PC-9 (cell line): ENCODE results near the gene ARL3. TPM values are rescaled to one million over a fixed set of nuclear protein-coding genes. Genes with fewer than 3 reads are reported as not detected.

Experiments
- BruUV-seq: library from RNA; stranded (reverse); fragments of 400-500 nt; replicated peaks from 2 replicates; lab custom pipeline; 2021; lab: Mats Ljungman, UMichigan
- CTCF ChIA-PET: fragments of 300-600 bp; sonication (Branson Sonifier 250); formaldehyde crosslinking; loops from one replicate; lab custom pipeline; 2022; ENCODE audit warnings: antibody characterized with exemption; lab: Charles Lee
- POLR2A ChIA-PET: fragments of 300-600 bp; sonication (Branson Sonifier 250); formaldehyde crosslinking; loops from one replicate; lab custom pipeline; 2022; ENCODE audit warnings: antibody characterized with exemption; ENCODE audit not compliant: unreplicated experiment; lab: Charles Lee
- DNase-seq, 2 experiments: peaks; one replicate each; pipeline versions ENCODE4 v3.0.0 to v3.0.0-alpha.2; 2015 to 2022; ENCODE audit warnings: mixed read lengths in 1 of 2
- H2AFZ ChIP-seq: fragments of 200-600 bp; sonication (generic); 2 replicates; pipeline ENCODE4 v1.8.1; 2017; ENCODE audit warnings: antibody characterized with exemption
- H3F3A ChIP-seq: fragments of 200-600 bp; sonication (generic); 2 replicates; pipeline ENCODE4 v1.8.1; 2017; ENCODE audit warnings: antibody characterized with exemption, mild to moderate bottlenecking, low read depth; ENCODE audit not compliant: insufficient read depth
- H3K27ac ChIP-seq: fragments of 200-600 bp; sonication (generic); 2 replicates; pipeline ENCODE4 v1.6.1; 2016; ENCODE audit warnings: mixed run types
- H3K27me3 ChIP-seq: fragments of 200-600 bp; sonication (generic); 2 replicates; pipeline ENCODE4 v1.6.1; 2016; ENCODE audit warnings: low read depth, mixed run types; ENCODE audit not compliant: insufficient read depth
- H3K36me3 ChIP-seq: fragments of 200-600 bp; sonication (generic); 2 replicates; pipeline ENCODE4 v1.6.1; 2016; ENCODE audit warnings: low read depth, mixed run types
- H3K4me1 ChIP-seq: fragments of 200-600 bp; sonication (generic); replicated peaks from 2 replicates; pipeline ENCODE4 v1.6.1; 2016; ENCODE audit warnings: mixed run types; ENCODE audit not compliant: insufficient read depth
- H3K4me2 ChIP-seq: fragments of 200-600 bp; sonication (generic); 2 replicates; pipeline ENCODE4 v1.6.1; 2017; ENCODE audit warnings: mixed run types
- H3K4me3 ChIP-seq: fragments of 200-600 bp; sonication (generic); 2 replicates; pipeline ENCODE4 v1.6.1; 2016; ENCODE audit warnings: mixed run types
- H3K79me2 ChIP-seq: fragments of 200-600 bp; sonication (generic); 2 replicates; pipeline ENCODE4 v1.6.1; 2017; ENCODE audit warnings: low read depth, mixed run types
- H3K9me2 ChIP-seq: fragments of 200-600 bp; sonication (generic); 2 replicates; pipeline ENCODE4 v1.8.1; 2017; ENCODE audit warnings: mild to moderate bottlenecking; ENCODE audit not compliant: insufficient read depth
- H3K9me3 ChIP-seq: fragments of 200-600 bp; sonication (generic); 2 replicates; pipeline ENCODE4 v1.8.1; 2016; ENCODE audit warnings: low read depth; ENCODE audit not compliant: insufficient read depth
- H4K20me1 ChIP-seq: fragments of 200-600 bp; sonication (generic); 2 replicates; pipeline ENCODE4 v1.8.1; 2017; ENCODE audit not compliant: insufficient read depth
- CTCF ChIP-seq: fragments of 200-600 bp; sonication (generic); conservative IDR thresholded peaks from 2 replicates; pipeline ENCODE4 v1.6.1; 2017; ENCODE audit warnings: mixed run types, antibody characterized with exemption, mild to moderate bottlenecking, moderate library complexity
- EZH2 ChIP-seq: fragments of 200-600 bp; sonication (generic); IDR thresholded peaks from 2 replicates; pipeline ENCODE4 v1.8.0; 2017; ENCODE audit warnings: antibody characterized with exemption, low read depth
- intact Hi-C: fragments of 100-400 bp; cut with micrococcal nuclease; formaldehyde crosslinking; loops from one replicate; pipeline ENCODE4 v1.10.0; 2022; ENCODE audit not compliant: unreplicated experiment
- total RNA-seq: library from RNA; stranded (reverse); gene quantifications from 2 replicates; pipeline ENCODE4 v1.2.3, GENCODE V29; 2021

The ARL3 gene
- total RNA-seq, 1 experiment from 2014 or later = 9.7 TPM

- TF ChIP-seq CTCF = no peak
- no peak for TF ChIP-seq EZH2
- Histone ChIP-seq H3K9me2 (no peaks in the 10 kb centered on the region), H2AFZ (no peak overlapping the region), H3K4me1 (peaks cover 9% of the 10 kb centered on the region; the same call in 1 of the 2 replicates), H3K27ac (no peak overlapping the region), H3K79me2 (no peaks in the 10 kb centered on the region), H3K36me3 (no peaks in the 10 kb centered on the region), H3K4me3 (no peak overlapping the region), H3K27me3 (no peaks in the 10 kb centered on the region), H3F3A (no peaks in the 10 kb centered on the region), H3K4me2 (no peak overlapping the region), H4K20me1 (no peaks in the 10 kb centered on the region), H3K9me3 (no peaks in the 10 kb centered on the region)
- ChIA-PET CTCF (no interaction called here), POLR2A (no interaction called here)
- no TSS peak for BruUV-seq
- intact Hi-C loops = no loop called here
- no peak for DNase-seq
These were observed 40.2 kb downstream of the ARL3 start for GRCh38 chr10:102673819-102674511.

- intact Hi-C loops = no loop called here
- TF ChIP-seq EZH2 (no peak), CTCF (no peak)
- no peak overlapping the region for H2AFZ ChIP-seq
- no peak overlapping the region for H3K27ac ChIP-seq
- BruUV-seq = no TSS peak
- ChIA-PET POLR2A (no interaction called here), CTCF (no interaction called here)
- no peak overlapping the region for H3K4me3 ChIP-seq
- H3F3A ChIP-seq = no peaks in the 10 kb centered on the region
- H3K79me2 ChIP-seq = no peaks in the 10 kb centered on the region
- no peak overlapping the region for H3K4me2 ChIP-seq
- H3K9me2 ChIP-seq = no peaks in the 10 kb centered on the region
- peaks cover 9% of the 10 kb centered on the region; the same call in 1 of the 2 replicates for H3K4me1 ChIP-seq
- DNase-seq = no peak
- H3K9me3 ChIP-seq = no peaks in the 10 kb centered on the region
- no peaks in the 10 kb centered on the region for H3K36me3 ChIP-seq
- no peaks in the 10 kb centered on the region for H4K20me1 ChIP-seq
- no peaks in the 10 kb centered on the region for H3K27me3 ChIP-seq
These were observed 40.9 kb downstream of the ARL3 start for GRCh38 chr10:102673236-102673818.

- intact Hi-C loops = no loop called here
These were observed 43.2 kb downstream of the ARL3 start for GRCh38 chr10:102670871-102671434.

More at GRCh38 chr10:102670871-102671434, 43.2 kb downstream of the ARL3 start:
- Histone ChIP-seq H3K9me2 (no peaks in the 10 kb centered on the region), H3K4me3 (no peak overlapping the region), H4K20me1 (no peaks in the 10 kb centered on the region), H3K27ac (no peak overlapping the region), H3K27me3 (no peaks in the 10 kb centered on the region), H3K4me2 (no peak overlapping the region), H2AFZ (no peak overlapping the region), H3K79me2 (no peaks in the 10 kb centered on the region), H3K4me1 (peaks cover 9% of the 10 kb centered on the region; the same call in 1 of the 2 replicates), H3F3A (no peaks in the 10 kb centered on the region), H3K36me3 (no peaks in the 10 kb centered on the region), H3K9me3 (no peaks in the 10 kb centered on the region)
- ChIA-PET POLR2A (no interaction called here), CTCF (no interaction called here)
- no TSS peak for BruUV-seq
- no peak for DNase-seq
- TF ChIP-seq EZH2 (no peak), CTCF (no peak)
